Ishikawa (cell line): Measurements from ENCODE around the gene SNX21.

Source experiments
- EGR1 ChIP-seq: IDR thresholded peaks from 2 replicates; pipeline ENCODE4 v1.6.1; 2012
- EP300 ChIP-seq: IDR thresholded peaks from 2 replicates; pipeline ENCODE4 v1.6.1; 2012; ENCODE audit warnings: borderline replicate concordance
- TF ChIP-seq, protein P1 (sequence below): IDR thresholded peaks from 2 replicates; pipeline ENCODE4 v1.6.1; 2012
- TF ChIP-seq, protein P2 (sequence below): IDR thresholded peaks from 2 replicates; pipeline ENCODE4 v1.6.1; 2012; ENCODE audit warnings: low read depth, mild to moderate bottlenecking

DNA sequence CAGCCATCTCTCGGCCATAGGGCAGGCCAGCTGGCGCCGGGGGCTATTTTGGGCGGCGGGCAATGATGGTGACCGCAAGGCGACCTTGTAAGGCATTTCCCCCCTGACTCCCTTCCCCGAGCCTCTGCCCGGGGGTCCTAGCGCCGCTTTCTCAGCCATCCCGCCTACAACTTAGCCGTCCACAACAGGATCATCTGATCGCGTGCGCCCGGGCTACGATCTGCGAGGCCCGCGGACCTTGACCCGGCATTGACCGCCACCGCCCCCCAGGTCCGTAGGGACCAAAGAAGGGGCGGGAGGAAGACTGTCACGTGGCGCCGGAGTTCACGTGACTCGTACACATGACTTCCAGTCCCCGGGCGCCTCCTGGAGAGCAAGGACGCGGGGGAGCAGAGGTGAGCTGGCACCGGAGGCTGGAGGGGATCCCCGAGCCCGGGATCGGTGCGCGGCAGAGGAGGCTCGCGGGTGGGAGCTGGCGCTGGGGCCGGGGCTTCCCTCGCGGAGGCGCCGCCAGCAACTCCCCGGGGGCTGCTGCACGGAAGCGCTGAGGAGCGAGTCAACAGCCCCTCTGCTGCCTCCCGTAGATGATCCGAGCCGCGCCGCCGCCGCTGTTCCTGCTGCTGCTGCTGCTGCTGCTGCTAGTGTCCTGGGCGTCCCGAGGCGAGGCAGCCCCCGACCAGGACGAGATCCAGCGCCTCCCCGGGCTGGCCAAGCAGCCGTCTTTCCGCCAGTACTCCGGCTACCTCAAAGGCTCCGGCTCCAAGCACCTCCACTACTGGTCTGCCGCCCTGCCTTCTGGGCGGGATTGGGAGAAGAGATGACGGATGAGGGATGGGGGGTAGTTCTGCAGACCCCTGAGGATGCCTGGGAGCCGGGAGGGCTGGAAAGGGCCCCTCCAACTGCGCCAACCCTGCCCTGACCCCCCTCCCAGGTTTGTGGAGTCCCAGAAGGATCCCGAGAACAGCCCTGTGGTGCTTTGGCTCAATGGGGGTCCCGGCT lies 57.7 kb downstream of the SNX21 start, which contains the start of the genes CTSA and NEURL2:
- TF ChIP-seq, protein P1, sequence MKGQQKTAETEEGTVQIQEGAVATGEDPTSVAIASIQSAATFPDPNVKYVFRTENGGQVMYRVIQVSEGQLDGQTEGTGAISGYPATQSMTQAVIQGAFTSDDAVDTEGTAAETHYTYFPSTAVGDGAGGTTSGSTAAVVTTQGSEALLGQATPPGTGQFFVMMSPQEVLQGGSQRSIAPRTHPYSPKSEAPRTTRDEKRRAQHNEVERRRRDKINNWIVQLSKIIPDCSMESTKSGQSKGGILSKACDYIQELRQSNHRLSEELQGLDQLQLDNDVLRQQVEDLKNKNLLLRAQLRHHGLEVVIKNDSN = peak; percentile 100
- TF ChIP-seq, protein P2, sequence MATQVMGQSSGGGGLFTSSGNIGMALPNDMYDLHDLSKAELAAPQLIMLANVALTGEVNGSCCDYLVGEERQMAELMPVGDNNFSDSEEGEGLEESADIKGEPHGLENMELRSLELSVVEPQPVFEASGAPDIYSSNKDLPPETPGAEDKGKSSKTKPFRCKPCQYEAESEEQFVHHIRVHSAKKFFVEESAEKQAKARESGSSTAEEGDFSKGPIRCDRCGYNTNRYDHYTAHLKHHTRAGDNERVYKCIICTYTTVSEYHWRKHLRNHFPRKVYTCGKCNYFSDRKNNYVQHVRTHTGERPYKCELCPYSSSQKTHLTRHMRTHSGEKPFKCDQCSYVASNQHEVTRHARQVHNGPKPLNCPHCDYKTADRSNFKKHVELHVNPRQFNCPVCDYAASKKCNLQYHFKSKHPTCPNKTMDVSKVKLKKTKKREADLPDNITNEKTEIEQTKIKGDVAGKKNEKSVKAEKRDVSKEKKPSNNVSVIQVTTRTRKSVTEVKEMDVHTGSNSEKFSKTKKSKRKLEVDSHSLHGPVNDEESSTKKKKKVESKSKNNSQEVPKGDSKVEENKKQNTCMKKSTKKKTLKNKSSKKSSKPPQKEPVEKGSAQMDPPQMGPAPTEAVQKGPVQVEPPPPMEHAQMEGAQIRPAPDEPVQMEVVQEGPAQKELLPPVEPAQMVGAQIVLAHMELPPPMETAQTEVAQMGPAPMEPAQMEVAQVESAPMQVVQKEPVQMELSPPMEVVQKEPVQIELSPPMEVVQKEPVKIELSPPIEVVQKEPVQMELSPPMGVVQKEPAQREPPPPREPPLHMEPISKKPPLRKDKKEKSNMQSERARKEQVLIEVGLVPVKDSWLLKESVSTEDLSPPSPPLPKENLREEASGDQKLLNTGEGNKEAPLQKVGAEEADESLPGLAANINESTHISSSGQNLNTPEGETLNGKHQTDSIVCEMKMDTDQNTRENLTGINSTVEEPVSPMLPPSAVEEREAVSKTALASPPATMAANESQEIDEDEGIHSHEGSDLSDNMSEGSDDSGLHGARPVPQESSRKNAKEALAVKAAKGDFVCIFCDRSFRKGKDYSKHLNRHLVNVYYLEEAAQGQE = no peak
- TF ChIP-seq EGR1 (no peak; the same call in 1 of the 2 replicates), EP300 (peak; percentile 61)
